Left hindlimb (tissue), 1 donor: ENCODE results near the gene INSIG1.
A peak's percentile ranks its signal among the peaks of the same experiment; 100 is the strongest.

Source experiments
- DNase-seq: peaks from one replicate; pipeline ENCODE4 v3.0.0-alpha.2; 2018

The INSIG1 gene

GRCh38 chr7:155267023-155267422 lies 30.7 kb upstream of the INSIG1 start:
- no peak for DNase-seq

DNA sequence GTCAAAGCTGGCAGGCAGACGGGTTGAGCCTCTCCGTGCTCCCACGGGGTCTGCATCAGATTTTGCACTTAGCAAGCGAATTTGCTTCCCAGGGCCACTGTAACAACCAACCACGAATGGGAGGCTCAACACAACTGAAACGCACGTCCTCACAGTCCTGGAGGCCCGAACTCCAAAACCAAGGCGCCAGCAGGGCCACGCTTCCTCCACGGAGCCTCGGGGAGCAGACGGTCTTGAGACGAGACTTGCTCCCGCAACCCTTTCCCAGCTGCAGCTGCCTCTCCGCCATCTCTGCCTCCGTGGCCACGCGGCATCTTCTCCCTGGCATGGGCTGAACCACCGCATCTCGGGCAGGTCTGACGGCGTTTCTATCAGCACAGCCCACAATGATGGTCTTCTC lies 30.2 kb upstream of the INSIG1 start:
- DNase-seq = no peak

DNA sequence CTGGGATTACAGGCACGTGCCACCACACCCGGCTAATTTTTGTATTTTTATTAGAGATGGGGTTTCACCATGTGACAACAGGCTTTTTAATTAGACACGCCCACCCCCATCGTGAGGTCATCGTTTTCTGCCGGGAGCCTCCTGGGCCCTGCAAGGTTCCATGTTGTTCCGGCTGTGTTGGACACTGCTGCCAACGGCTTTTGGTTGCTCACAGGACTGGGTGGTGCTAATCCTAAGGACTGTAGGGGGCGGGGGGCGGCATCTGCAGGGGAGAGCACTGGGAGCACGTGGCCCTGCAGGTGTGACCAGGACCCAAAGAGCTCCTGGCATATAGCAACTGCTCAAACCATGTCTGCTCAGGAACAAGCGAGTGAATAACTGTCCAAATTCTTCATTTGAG lies 29.5 kb upstream of the INSIG1 start:
- DNase-seq = no peak

DNA sequence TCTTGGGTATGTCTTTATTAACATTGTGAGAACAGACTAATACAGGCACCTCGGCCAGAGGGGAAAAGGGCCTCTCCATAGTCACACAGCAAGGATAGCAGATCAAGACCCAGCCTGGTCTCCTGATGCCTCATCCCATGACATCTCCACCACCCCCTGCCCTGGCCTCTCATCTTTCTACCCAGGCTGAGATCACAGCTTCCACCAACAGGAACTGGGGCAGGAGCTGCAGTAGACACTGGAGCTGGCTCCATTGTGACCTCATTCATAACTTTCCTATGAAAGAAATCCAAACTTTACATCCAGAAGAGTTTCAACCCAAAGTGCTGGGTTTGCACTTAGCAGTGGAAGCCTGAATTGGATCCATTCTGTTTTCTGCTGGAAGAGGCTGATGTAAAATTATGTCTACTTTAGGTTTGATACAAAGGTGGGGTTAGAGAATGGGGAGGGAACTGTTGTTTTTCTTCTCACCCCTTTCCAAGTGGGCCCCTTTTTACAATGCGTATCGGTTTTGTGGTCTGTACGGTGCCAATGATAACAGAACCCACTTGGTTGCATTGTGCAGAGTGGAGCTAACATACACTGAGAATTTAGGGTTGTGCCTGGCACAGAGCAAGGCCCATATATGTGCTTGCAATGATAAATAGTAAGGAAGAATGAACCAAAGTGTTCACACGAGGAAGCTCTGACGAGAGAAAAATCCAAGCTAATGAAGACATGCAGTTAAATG lies 28.6 kb upstream of the INSIG1 start:
- no peak for DNase-seq

GRCh38 chr7:155269766-155270585 lies 27.7 kb upstream of the INSIG1 start:
- no peak for DNase-seq

- no peak for DNase-seq
These were observed 26.8 kb upstream of the INSIG1 start for GRCh38 chr7:155270861-155271260.

DNA sequence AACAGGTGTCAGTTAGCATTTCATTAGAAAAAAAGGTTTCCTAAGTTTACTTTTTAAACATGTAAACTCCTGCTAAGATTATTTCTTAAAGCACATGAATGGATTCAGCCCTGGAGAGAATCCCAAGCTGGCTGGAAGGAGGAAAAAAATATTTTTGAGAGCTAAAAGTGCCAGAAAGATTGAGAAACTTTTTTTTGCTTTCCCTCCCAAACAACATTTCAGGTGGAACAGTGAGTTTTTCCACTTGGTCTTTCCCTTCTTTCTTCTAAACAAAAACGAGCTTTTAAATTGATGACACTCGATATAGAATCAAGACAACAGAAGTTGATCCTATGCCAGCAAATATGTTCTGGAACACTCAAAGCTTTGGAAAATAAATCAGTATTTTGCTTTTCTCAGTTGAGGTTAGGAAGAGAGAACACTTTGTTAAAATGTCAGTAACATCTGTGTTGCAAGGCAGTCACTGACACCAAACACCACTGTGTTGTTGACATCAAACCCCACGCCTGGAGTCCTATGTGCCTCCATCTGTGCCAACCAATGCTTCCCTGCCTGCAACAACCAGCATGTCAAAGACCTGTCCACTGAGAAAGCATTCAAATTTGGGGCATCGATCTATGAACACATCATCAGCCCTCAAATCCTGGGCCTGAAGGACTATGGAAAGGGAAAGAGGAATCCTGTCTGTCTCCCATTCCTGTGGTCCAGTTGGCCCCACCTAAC lies 22.9 kb upstream of the INSIG1 start:
- no peak for DNase-seq

GRCh38 chr7:155276042-155276799 lies 21.5 kb upstream of the INSIG1 start:
- DNase-seq = no peak

DNA sequence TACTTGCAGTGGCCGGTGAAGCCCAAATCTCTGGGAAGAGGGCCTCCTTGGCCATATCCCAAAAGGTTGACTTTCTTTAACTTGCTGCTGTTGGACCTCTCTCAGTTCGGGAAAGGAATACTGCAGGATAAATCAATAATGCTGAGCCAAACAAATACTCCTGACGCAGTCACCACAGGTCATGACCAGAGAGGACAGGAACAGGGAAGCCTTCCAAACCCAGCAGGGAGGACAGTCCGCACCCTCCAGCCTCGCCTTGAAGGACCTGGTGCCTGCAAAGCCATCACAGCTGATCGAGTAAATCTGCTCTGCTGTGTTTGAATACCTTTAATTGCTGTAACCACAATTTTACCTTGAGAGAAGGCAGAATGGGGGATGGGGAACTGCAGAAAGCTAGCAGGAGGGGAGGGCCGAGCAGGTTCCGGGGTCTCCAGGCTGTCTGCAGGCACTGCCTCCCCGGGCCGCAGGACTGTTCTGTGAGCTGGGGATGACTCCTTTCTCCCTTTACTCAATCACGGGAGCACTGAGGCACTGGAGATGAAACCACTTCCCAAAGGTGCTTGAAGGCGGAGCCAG lies 20.8 kb upstream of the INSIG1 start:
- no peak for DNase-seq

DNA sequence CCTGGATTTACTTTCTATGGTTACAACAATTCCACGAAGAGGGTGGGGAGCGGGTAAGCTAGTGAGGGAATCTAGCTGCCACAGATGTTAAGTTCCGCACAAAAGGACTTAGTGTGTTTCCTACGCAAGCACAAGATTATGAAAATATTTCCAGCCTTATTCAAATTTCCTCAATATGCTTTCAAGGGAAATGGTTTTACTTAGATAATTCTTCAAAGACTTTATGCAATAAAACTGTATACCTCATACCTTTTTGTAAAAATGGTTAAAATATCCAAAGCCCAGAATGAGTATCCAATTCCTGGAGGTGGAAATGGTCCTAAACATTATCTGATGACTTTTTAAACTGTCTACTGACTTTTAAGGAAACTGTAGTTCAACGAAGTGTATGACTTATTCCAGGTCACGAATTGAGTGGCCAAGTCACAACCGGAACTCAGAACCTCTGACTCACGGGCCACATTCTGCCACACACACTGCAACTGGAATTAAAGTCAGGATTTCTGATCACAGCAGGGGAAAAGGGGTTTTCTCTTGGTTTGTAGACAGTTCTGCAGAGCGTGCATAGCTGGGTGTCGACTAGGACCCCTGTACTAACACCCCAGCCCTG lies 20.2 kb upstream of the INSIG1 start:
- no peak for DNase-seq

DNA sequence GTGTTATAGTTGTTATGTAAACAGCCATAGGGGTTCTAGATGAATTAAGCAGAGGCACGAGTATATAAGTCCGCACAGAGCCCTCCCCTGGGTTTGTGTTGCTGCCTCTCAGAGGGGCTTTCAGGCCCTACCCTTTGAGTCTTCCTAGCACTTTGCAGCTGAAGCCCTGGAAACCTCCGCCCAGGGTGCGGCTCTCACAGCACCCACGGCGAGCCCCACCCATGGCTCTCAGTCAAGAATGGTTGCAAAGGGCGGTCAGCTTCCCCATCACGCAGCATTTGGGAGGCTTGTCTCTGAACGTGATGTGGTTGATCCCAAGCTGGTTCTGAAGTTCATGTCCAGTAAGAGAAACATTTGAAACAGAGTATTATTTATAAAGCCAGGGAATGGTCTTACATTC lies 18.8 kb upstream of the INSIG1 start:
- DNase-seq = no peak

DNA sequence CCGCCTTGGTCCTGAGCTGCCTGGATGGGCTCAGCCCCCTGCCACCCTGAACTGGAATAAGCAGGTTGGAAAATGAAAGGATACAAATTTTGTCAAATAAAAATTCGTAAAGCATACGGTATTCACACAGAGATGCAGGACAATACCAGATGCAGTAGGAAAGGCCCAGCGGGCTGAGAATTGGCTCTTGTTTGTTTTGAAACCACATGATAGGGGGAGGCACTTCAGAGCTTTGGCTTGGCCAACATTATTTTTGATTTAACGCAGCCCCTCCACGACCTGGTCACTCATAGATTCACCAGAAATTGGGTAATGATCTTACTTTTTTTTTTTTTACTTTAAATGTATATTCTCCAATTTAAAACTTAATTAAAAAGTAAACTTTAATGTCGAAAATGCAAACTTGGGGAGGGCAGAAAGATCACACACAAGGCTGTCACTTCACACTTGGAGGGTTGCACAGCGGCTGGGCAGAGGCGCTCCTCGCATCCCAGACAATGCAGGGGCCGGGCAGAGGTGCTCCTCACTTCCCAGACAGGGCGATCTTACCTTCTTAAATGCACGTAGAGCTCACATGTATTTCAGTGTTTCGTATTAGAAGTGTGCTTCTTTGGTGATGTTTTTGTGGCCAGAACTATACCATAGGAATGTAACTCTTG lies 17.8 kb upstream of the INSIG1 start:
- DNase-seq = no peak

DNA sequence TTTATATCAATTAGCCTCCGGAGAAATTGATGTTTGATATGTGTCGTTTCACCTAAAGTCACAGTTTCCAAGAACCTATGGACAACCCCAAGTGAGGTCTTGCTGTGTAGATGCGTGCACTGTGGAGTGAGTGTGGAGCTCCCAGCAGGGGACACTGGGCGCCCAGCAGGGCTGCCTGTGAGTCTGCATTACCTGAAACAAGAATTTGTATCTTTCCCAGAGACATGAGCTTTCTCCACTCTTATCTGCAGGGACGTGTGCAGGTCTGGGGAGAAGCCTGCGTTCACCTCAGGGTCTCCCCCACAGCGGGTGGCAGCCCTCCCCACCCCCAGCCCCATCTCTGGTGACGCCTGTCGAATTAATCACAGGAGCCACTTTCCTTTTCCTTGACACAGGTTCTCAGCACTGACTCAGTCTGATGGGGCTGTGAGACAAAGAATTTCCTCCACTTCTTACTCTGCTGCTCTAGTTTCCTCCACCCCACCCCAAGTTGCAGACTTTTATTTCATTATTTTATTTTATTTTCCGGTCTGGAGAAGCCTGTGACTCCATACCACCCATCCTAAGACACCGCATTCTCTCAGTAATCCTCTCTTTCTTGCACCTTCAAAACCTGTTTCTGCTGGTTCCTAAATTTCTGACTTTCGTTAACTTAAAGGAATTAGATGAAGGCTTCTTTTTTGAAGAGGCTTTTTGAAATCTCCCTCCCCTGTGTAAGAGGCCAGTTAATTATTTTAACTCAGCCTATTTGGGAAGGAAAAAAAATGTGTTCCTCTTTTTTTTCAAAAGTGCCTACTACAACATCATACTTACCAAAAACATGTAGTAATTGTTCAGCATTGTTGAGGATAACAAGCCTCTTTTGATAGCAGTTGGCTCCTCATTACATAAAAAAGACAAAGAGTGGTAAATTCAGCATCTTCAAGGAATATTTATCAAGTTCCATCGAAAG lies 17.0 kb upstream of the INSIG1 start:
- no peak for DNase-seq

- DNase-seq = no peak
These were observed 16.2 kb upstream of the INSIG1 start for GRCh38 chr7:155281398-155281969.

DNA sequence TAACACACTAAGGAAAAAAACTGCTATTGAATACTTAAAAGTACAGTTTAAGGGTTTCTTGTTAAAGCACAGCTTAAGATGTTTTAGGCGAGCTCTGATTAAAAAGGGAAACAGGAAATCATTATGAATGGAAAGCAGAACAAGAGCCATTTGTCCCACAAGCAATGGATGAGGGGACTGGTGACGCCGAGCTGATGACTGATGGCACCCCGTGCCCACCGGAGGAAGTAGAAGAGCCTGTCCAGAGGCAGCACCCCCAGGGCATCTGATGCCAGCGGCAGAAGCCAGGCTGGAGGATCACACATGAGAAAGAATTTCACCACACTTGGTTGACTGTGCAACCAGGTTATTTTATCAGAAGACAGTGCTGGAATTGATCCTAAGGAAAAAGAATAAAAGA lies 15.0 kb upstream of the INSIG1 start:
- no peak for DNase-seq

- DNase-seq = peak; percentile 2
These were observed 14.0 kb upstream of the INSIG1 start for GRCh38 chr7:155283565-155284194.

DNA sequence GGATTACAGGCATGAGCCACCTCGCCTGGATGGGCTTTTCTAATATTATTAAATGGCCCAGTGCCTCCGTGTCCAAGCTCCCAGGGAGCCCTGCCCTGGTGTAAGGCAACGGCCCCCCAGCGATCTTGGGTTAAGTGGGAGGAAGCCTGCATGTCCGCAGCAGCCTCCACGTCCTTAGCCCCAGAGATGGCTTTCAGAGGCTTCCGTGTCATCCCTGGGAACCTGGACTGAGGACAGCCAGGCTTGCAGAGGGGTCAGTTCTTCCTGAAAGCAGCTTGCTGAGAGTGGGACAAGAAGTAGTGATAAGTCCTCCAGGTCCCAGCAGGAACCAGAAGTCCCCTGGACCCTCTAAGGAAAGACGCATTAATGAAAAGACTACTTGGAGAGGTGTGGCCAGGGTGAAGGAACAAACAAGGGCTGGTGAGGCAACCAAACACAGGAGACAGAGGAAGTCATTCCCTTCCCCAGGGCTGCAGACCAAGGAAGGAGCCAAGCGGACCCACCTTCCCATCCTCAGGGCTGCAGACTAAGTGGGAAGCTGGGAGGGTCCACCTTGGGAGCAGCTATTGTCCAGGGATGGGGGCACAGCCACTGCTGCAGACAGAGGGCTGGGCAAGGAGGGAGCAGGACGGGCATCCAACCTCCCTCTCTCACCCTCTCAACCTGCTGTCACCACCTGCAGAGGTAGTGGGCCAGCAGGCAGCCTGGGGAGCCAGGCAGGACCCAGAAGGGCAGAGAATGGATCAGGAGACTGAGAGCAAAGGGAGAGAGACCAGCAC lies 13.0 kb upstream of the INSIG1 start:
- DNase-seq = no peak

DNA sequence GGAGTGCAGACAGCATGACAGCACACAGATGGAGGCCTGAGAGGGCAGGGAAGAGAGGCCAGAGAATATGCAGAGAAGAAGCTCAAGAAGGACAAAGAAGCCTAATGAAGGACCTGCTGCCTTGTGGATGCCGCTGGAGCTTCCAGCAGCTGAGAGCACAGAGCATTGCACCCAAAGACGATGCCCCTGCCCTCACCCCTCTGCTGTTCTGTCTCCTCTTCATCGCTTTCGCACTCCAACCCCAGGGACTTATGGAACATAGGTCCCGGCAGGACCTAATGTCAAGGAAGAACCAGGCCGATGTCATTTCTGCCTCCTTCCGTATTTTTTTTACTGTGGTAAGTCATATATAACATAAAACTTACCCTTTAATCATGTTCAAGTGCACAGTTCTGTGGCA lies 12.3 kb upstream of the INSIG1 start:
- DNase-seq = no peak

GRCh38 chr7:155285833-155286232 lies 11.8 kb upstream of the INSIG1 start:
- no peak for DNase-seq
